CD4-positive, alpha-beta T cell treated with Interleukin-6 for 4 hours (primary cell): Measurements from ENCODE around the gene UGT1A8.

ENCODE experiments used
- DNase-seq: peaks from one replicate; pipeline ENCODE4 v3.0.0-alpha.2; 2020; ENCODE audit warnings: mixed read lengths

The UGT1A8 gene

DNA sequence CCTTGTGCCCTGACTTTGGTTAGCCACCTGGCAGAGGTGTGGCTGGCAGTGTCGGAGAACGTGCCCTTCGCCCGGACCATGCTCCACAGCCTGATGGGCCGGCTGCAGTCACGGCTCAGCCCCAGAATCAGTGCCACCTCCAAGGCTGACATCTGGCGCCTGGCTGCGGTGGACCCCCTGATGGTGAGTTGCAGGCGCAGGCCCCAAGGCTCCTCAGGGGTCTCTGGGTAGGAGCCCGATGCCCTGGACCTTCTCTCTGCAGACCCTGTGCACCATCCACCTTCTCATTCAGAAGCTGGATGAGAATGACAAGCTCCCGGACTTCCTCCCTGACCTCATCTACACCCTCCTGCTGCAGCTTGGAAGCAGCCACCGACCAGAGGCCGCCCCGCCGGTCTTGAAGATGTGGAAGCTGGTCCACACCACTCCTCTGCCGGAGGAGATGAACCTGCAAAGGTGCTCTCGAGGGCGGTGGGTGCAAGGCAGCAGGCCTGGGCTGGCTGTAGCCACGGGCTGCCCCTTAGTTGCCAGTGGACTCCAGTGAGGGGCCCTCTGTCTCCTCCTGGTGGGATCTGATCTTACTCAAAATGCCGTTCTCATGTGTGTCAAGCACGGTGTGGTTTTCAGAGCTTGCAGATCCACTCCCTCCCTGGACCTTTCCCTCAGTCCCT lies 204.8 kb downstream of the UGT1A8 start:
- DNase-seq: no peak
